Cardiac fibroblast (primary cell): Measurements from ENCODE around the gene OGFOD2.

Experiments used
- DNase-seq, 2 donors: peaks; one replicate each; pipeline versions ENCODE4 v3.0.0 to v3.0.0-alpha.2; 2010; ENCODE audit warnings: low read depth in 2 of 2
- H3K4me3 ChIP-seq, 2 donors: replicated peaks in 1 of 2; 1 replicate in 1 of 2; 2 replicates in 1 of 2; pipeline ENCODE4 v1.5.1; 2011; ENCODE audit warnings: low read depth in 2 of 2, low read length in 2 of 2, mild to moderate bottlenecking in 2 of 2, moderate library complexity in 1 of 2
- TF ChIP-seq, protein P1 (sequence below): IDR thresholded peaks from one replicate; pipeline ENCODE4 v1.5.1; 2011; ENCODE audit warnings: low read depth, mild to moderate bottlenecking, low read length, inconsistent platforms

OGFOD2 gene

GRCh38 chr12:122999196-122999946, 24.3 kb downstream of the OGFOD2 start:
- no peak for DNase-seq
- TF ChIP-seq, protein P1, sequence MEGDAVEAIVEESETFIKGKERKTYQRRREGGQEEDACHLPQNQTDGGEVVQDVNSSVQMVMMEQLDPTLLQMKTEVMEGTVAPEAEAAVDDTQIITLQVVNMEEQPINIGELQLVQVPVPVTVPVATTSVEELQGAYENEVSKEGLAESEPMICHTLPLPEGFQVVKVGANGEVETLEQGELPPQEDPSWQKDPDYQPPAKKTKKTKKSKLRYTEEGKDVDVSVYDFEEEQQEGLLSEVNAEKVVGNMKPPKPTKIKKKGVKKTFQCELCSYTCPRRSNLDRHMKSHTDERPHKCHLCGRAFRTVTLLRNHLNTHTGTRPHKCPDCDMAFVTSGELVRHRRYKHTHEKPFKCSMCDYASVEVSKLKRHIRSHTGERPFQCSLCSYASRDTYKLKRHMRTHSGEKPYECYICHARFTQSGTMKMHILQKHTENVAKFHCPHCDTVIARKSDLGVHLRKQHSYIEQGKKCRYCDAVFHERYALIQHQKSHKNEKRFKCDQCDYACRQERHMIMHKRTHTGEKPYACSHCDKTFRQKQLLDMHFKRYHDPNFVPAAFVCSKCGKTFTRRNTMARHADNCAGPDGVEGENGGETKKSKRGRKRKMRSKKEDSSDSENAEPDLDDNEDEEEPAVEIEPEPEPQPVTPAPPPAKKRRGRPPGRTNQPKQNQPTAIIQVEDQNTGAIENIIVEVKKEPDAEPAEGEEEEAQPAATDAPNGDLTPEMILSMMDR, result no peak
- no peak overlapping the region for H3K4me3 ChIP-seq

- no peak overlapping the region for H3K4me3 ChIP-seq
- TF ChIP-seq, protein P1, result no peak
- DNase-seq, result no peak
Measured at GRCh38 chr12:122999986-123000420, 25.0 kb downstream of the OGFOD2 start.

DNA sequence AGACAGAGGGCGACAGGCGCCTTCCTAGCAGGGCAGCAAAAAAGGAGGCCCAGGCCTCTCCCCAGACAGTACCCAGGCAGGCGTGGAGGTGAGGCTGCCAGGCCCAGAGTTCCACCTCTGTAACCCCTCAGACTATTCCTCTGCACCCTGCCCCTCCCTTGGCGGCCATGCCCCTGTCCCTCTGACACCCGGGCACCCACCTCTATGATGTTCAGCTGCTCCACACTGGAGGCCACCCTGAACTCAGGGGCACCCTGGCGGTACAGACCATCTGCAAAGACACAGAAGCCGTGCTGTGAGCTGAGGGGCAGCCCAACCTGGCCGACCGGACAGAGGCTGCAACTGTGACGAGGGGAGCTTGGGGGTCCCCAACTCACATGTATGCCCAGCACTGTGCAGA, 25.5 kb downstream of the OGFOD2 start:
- TF ChIP-seq, protein P1, result no peak
- no peak overlapping the region for H3K4me3 ChIP-seq
- no peak for DNase-seq

- TF ChIP-seq, protein P1, result no peak
- H3K4me3 ChIP-seq, result no peak overlapping the region
- DNase-seq, result no peak
Measured at GRCh38 chr12:123001464-123001863, 26.4 kb downstream of the OGFOD2 start.

DNA sequence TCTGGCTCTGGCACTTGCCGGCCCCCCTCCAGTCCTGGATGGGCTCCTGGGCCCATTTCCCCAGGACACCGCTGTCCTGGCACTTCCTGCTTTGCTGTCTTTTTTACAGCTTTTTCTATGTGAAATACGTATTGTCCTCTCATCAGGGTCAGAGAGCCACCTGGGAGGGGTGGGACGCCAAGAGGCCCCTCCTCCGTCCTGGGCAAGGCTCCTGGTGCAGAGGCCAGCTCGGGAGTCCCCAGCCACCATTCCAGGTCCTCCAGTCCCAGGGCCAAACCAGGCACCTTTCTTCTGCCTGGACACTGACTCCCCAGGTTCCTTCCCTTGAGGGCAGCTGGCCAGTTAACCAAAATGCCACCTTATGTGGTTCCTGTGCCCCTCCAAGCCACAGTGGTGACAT, 28.2 kb downstream of the OGFOD2 start:
- no peak for DNase-seq
- TF ChIP-seq, protein P1, result no peak
- H3K4me3 ChIP-seq, result no peak overlapping the region

DNA sequence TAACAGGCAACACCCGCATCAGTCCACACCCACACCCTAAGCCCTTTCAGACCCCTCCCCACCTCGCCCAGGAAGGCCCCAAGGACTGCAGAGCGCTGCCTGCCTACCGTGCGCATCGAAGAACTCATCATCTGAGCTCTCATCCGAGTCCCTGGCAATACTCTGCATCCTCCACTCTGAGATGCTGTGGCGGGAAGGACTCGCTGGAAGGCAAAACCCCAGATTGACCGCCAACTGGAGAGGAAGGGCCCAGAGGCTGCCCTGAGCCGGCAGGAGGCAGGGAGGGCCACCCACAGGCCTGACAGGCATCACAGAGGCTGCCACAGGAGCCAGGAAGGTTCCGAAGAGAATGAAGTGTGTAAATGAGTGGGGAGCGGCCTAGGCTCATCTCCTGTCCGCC, 29.2 kb downstream of the OGFOD2 start:
- TF ChIP-seq, protein P1, result no peak
- no peak for DNase-seq
- no peak overlapping the region for H3K4me3 ChIP-seq
